Panc1 (cell line): ENCODE results near the gene PABPN1L. TPM values are rescaled to one million over a fixed set of nuclear protein-coding genes. Genes with fewer than 3 reads are reported as not detected.

Experiments used
- ATAC-seq: fragments of 200-7000 bp; cut with Tn5 transposase; 2 replicates; pipeline ENCODE4 v1.9.1; 2020; ENCODE audit warnings: mild to moderate bottlenecking, moderate library complexity
- BruUV-seq: library from RNA; stranded (reverse); fragments of 400-500 nt; replicated peaks from 2 replicates; lab custom pipeline; 2021; lab: Mats Ljungman, UMichigan
- CTCF ChIA-PET: fragments of 300-600 bp; sonication (Branson Sonifier 250); formaldehyde crosslinking; loops from one replicate; lab custom pipeline; 2022; ENCODE audit warnings: antibody characterized with exemption; lab: Charles Lee
- POLR2A ChIA-PET: fragments of 300-600 bp; sonication (Branson Sonifier 250); formaldehyde crosslinking; loops from one replicate; lab custom pipeline; 2022; ENCODE audit warnings: antibody characterized with exemption; lab: Charles Lee
- DNase-seq: peaks from one replicate; pipeline ENCODE4 v3.0.0-alpha.2; 2010; ENCODE audit warnings: low read depth, low spot score
- H3K27ac ChIP-seq: 2 replicates; pipeline ENCODE4 v1.5.1; 2011; ENCODE audit warnings: mild to moderate bottlenecking, low read length, inconsistent platforms
- H3K27me3 ChIP-seq: fragments of 200-500 bp; sonication (Bioruptor generic); 2 replicates; pipeline ENCODE4 v1.6.0; 2014; ENCODE audit warnings: low read length, inconsistent platforms; ENCODE audit not compliant: control insufficient read depth, insufficient read depth
- H3K36me3 ChIP-seq: fragments of 200-500 bp; sonication (Bioruptor generic); 2 replicates; pipeline ENCODE4 v1.5.1; 2014; ENCODE audit warnings: inconsistent platforms, mild to moderate bottlenecking, low read length, moderate library complexity; ENCODE audit not compliant: control insufficient read depth, insufficient read depth
- H3K4me1 ChIP-seq: 2 replicates; pipeline ENCODE4 v1.5.1; 2011; ENCODE audit warnings: inconsistent platforms, mild to moderate bottlenecking, low read length, moderate library complexity; ENCODE audit not compliant: control insufficient read depth, insufficient read depth
- H3K4me3 ChIP-seq, 2 experiments: 2 replicates each; pipeline ENCODE4 v1.5.1; 2011 to 2012; ENCODE audit warnings: low read depth in 2 of 2, low read length in 2 of 2, mild to moderate bottlenecking in 2 of 2, inconsistent platforms in 1 of 2, moderate library complexity in 1 of 2
- H3K9me3 ChIP-seq: fragments of 200-500 bp; sonication (Bioruptor generic); 2 replicates; pipeline ENCODE4 v1.5.1; 2014; ENCODE audit warnings: low read depth, mild to moderate bottlenecking, inconsistent platforms, low read length, moderate library complexity; ENCODE audit not compliant: control insufficient read depth, insufficient read depth
- CTCF ChIP-seq: fragments of 450-650 bp; IDR thresholded peaks from 2 replicates; pipeline ENCODE4 v1.5.1; 2017; ENCODE audit warnings: mild to moderate bottlenecking
- POLR2AphosphoS5 ChIP-seq: IDR thresholded peaks from 2 replicates; pipeline ENCODE4 v1.6.1; 2012; ENCODE audit warnings: mild to moderate bottlenecking, low read depth, low read length, moderate library complexity
- REST ChIP-seq, 2 experiments: IDR thresholded peaks; 2 replicates each; pipeline ENCODE4 v1.6.1; 2011 to 2012; ENCODE audit warnings: low read depth in 2 of 2, control low read depth in 1 of 2, low read length in 1 of 2, mild to moderate bottlenecking in 1 of 2, moderate library complexity in 1 of 2; ENCODE audit not compliant: insufficient read depth in 1 of 2
- SIN3A ChIP-seq: IDR thresholded peaks from 2 replicates; pipeline ENCODE4 v1.6.1; 2012; ENCODE audit warnings: low read depth, mild to moderate bottlenecking, low read length, moderate library complexity, borderline replicate concordance; ENCODE audit not compliant: insufficient read depth
- TCF7L2 ChIP-seq: IDR thresholded peaks from 2 replicates; pipeline ENCODE4 v1.6.1; 2011; ENCODE audit warnings: mild to moderate bottlenecking, low read depth, low read length, inconsistent platforms
- in situ Hi-C: cut with HindIII; loops from 2 replicates; pipeline ENCODE4 v1.10.0; 2016; ENCODE audit warnings: low sequenced_read_pairs, low pct_unique_long_range_greater_than_20kb
- intact Hi-C: fragments of 100-400 bp; cut with micrococcal nuclease; formaldehyde crosslinking; loops from one replicate; pipeline ENCODE4 v1.10.0; 2022; ENCODE audit not compliant: unreplicated experiment
- total RNA-seq: library from RNA; stranded (reverse); gene quantifications from one replicate; pipeline ENCODE4 v1.2.1, GENCODE V29; 2021; ENCODE audit not compliant: unreplicated experiment

The PABPN1L gene
- total RNA-seq, 1 experiment from 2014 or later, result not detected

- Histone ChIP-seq H3K9me3 (no peaks in the 10 kb centered on the region), H3K4me3 (no peak overlapping the region), H3K36me3 (no peaks in the 10 kb centered on the region), H3K27me3 (no peaks in the 10 kb centered on the region), H3K27ac (no peak overlapping the region), H3K4me1 (peaks cover 13% of the 10 kb centered on the region; the same call in 1 of the 2 replicates)
- ATAC-seq (no peak), DNase-seq (no peak)
- in situ Hi-C loops, result no loop called here
- intact Hi-C loops, result no loop called here
- ChIA-PET CTCF (no interaction called here), POLR2A (no interaction called here)
- BruUV-seq, result no TSS peak
- TF ChIP-seq SIN3A (no peak), CTCF (no peak; the same call in 1 of the 2 replicates), TCF7L2 (no peak), POLR2AphosphoS5 (no peak), REST (IDR thresholded peaks at IDR 0.05; ENCODE audit: insufficient read depth in 1 of 2, low read depth in 2 of 2, low read length in 1 of 2) (no peak)
Observed at GRCh38 chr16:88906535-88907105, 40.2 kb upstream of the PABPN1L start.

- BruUV-seq, result no TSS peak
- intact Hi-C loops, result no loop called here
- ATAC-seq (0 out of 2 replicates have a peak, but pooled peaks have one; percentile 17), DNase-seq (no peak)
- in situ Hi-C loops, result no loop called here
- no peaks in the 10 kb centered on the region for H3K27me3 ChIP-seq
- H3K9me3 ChIP-seq, result no peaks in the 10 kb centered on the region
- no peak for TF ChIP-seq POLR2AphosphoS5
- TF ChIP-seq REST (IDR thresholded peaks at IDR 0.05; ENCODE audit: insufficient read depth in 1 of 2, low read depth in 2 of 2, low read length in 1 of 2), result no peak
- TF ChIP-seq CTCF, result no peak
- TF ChIP-seq TCF7L2, result no peak
- TF ChIP-seq SIN3A, result no peak
- POLR2A ChIA-PET, result no interaction called here
- H3K27ac ChIP-seq, result no peak overlapping the region
- H3K4me3 ChIP-seq, result no peak overlapping the region
- H3K36me3 ChIP-seq, result no peaks in the 10 kb centered on the region
- CTCF ChIA-PET, result no interaction called here
- peaks cover 13% of the 10 kb centered on the region; the same call in 1 of the 2 replicates for H3K4me1 ChIP-seq
Observed at GRCh38 chr16:88906020-88906419, 39.6 kb upstream of the PABPN1L start.
